K562 (cell line): Measurements from ENCODE around the gene BDP1. TPM values are rescaled to one million over a fixed set of nuclear protein-coding genes. Genes with fewer than 3 reads are reported as not detected.

Experiments
- ATAC-seq: fragments of 200-7000 bp; cut with Tn5 transposase; 3 replicates; pipeline ENCODE4 v1.9.1; 2020; ENCODE audit warnings: moderate library complexity
- BruUV-seq: library from RNA; stranded (reverse); fragments of 400-500 nt; replicated peaks from 2 replicates; lab custom pipeline; 2021; lab: Mats Ljungman, UMichigan
- CTCF ChIA-PET: fragments of 300-600 bp; formaldehyde crosslinking; extraction: SDS; loops from one replicate; lab custom pipeline; 2021; ENCODE audit warnings: low intra/inter-chr PET ratio; lab: Yijun Ruan, JAX
- POLR2A ChIA-PET: fragments of 300-600, 350-650 bp; sonication (Branson Sonifier 250); formaldehyde crosslinking; extraction: SDS; loops from one replicate; lab custom pipeline; 2021; ENCODE audit warnings: antibody characterized with exemption, inconsistent platforms; lab: Yijun Ruan, JAX
- DNase-seq, 4 experiments: peaks; one replicate each; pipeline versions ENCODE4 v3.0.0 to v3.0.0-alpha.2; 2011 to 2018; ENCODE audit warnings: low spot score in 3 of 4, mixed read lengths in 3 of 4; ENCODE audit errors: extremely low read depth in 1 of 4
- FAIRE-seq: peaks from 2 replicates; lab custom pipeline; 2011; peaks lifted over from hg19 to GRCh38; lab: Jason Lieb, UNC
- H2AFZ ChIP-seq: 2 replicates; pipeline ENCODE4 v1.6.0; 2011; ENCODE audit warnings: low read depth, low read length, control low read depth, inconsistent platforms
- H3K27ac ChIP-seq: fragments of 200-600 bp; 3 replicates; pipeline ENCODE4 v1.8.0; 2011; ENCODE audit warnings: low read depth, mild to moderate bottlenecking, control low read depth, inconsistent platforms, low read length, moderate library complexity, mixed read lengths; ENCODE audit errors: extremely low read depth
- H3K27me3 ChIP-seq, 2 experiments: fragments of 300-600 bp in 1 of 2; 2 replicates in 1 of 2; 3 replicates in 1 of 2; pipeline versions ENCODE4 v1.6.0 to v1.8.0; 2011; ENCODE audit warnings: inconsistent platforms in 2 of 2, low read length in 2 of 2, mild to moderate bottlenecking in 1 of 2, mixed read lengths in 1 of 2, moderate library complexity in 1 of 2; ENCODE audit not compliant: control insufficient read depth in 2 of 2, insufficient read depth in 2 of 2
- H3K36me3 ChIP-seq: fragments of 300-600 bp; 3 replicates; pipeline ENCODE4 v1.8.0; 2011; ENCODE audit warnings: mild to moderate bottlenecking, low read length, inconsistent platforms; ENCODE audit not compliant: control insufficient read depth, insufficient read depth
- H3K4me1 ChIP-seq, 2 experiments: fragments of 200-600 bp in 1 of 2; replicated peaks in 1 of 2; 2 replicates in 1 of 2; 3 replicates in 1 of 2; pipeline versions ENCODE4 v1.5.1 to v1.8.0; 2011; ENCODE audit warnings: inconsistent platforms in 2 of 2, low read length in 2 of 2, mild to moderate bottlenecking in 1 of 2, mixed read lengths in 1 of 2, moderate library complexity in 1 of 2; ENCODE audit not compliant: control insufficient read depth in 2 of 2, insufficient read depth in 2 of 2
- H3K4me2 ChIP-seq: 2 replicates; pipeline ENCODE4 v1.6.1; 2011; ENCODE audit warnings: low read length, control low read depth, inconsistent platforms, mixed read lengths; ENCODE audit not compliant: insufficient read depth
- H3K4me3 ChIP-seq: fragments of 200-600 bp; sonication (generic), shearing (Covaris generic); 2 replicates; pipeline ENCODE4 v1.5.1; 2016; ENCODE audit warnings: control low read depth, inconsistent platforms
- H3K79me2 ChIP-seq: fragments of 200-600 bp; 3 replicates; pipeline ENCODE4 v1.8.0; 2011; ENCODE audit warnings: low read length, inconsistent platforms; ENCODE audit not compliant: control insufficient read depth, insufficient read depth
- H3K9ac ChIP-seq, 2 experiments: 2 replicates each; pipeline versions ENCODE4 v1.6.0 to v1.6.1; 2011; ENCODE audit warnings: low read depth in 2 of 2, low read length in 2 of 2, control low read depth in 1 of 2, inconsistent platforms in 1 of 2, mild to moderate bottlenecking in 1 of 2, mixed read lengths in 1 of 2; ENCODE audit not compliant: insufficient read depth in 1 of 2
- H3K9me1 ChIP-seq: one replicate; pipeline ENCODE4 v1.6.0; 2011; ENCODE audit warnings: inconsistent platforms, mild to moderate bottlenecking, low read length, moderate library complexity; ENCODE audit not compliant: control insufficient read depth, insufficient read depth
- H3K9me3 ChIP-seq: replicated peaks from 2 replicates; pipeline ENCODE4 v1.5.1; 2011; ENCODE audit warnings: low read depth, low read length, inconsistent platforms; ENCODE audit not compliant: control insufficient read depth, insufficient read depth
- H4K20me1 ChIP-seq: replicated peaks from 2 replicates; pipeline ENCODE4 v1.6.1; 2011; ENCODE audit warnings: low read length, inconsistent platforms, mixed read lengths; ENCODE audit not compliant: control insufficient read depth, insufficient read depth
- BRCA1 ChIP-seq, 2 experiments: fragments of 450-650 bp in 1 of 2; sonication (generic) in 1 of 2; formaldehyde crosslinking in 1 of 2; IDR thresholded peaks; 2 replicates each; pipeline versions ENCODE4 v1.5.0 to v1.6.1; 2017 to 2020; ENCODE audit warnings: mild to moderate bottlenecking in 1 of 2, missing genetic modification reagents in 1 of 2
- HNRNPLL ChIP-seq: fragments of 200-400 bp; formaldehyde crosslinking; IDR thresholded peaks from 2 replicates; pipeline ENCODE4 v1.6.1; 2017; ENCODE audit warnings: low read length, low read depth, mild to moderate bottlenecking; ENCODE audit not compliant: poor library complexity, severe bottlenecking
- SNRNP70 ChIP-seq: fragments of 200-400 bp; formaldehyde crosslinking; optimal IDR thresholded peaks from 2 replicates; pipeline ENCODE3; 2017; ENCODE audit warnings: low read depth, low read length
- TEAD4 ChIP-seq, 2 experiments: sonication (generic) in 1 of 2; formaldehyde crosslinking in 1 of 2; IDR thresholded peaks; 2 replicates each; pipeline versions ENCODE4 v1.6.1 to v1.8.0; 2012 to 2022; ENCODE audit warnings: borderline replicate concordance in 1 of 2, inconsistent platforms in 1 of 2, low read length in 1 of 2, mild to moderate bottlenecking in 1 of 2, missing genetic modification reagents in 1 of 2
- ZNF217 ChIP-seq: sonication (generic); formaldehyde crosslinking; IDR thresholded peaks from 2 replicates; pipeline ENCODE4 v1.8.0; 2022; ENCODE audit warnings: mild to moderate bottlenecking, missing genetic modification reagents
- WGBS: fragments of 100-300 bp; shearing (Covaris generic); methylation state at CpG from one replicate; pipeline ENCODE4 v1.1.6; 2016; ENCODE audit warnings: low coverage, mixed read lengths; ENCODE audit not compliant: insufficient coverage; ENCODE audit errors: missing lambda C conversion rate; 5-methylcytosine and 5-hydroxymethylcytosine counted together
- in situ Hi-C: fragments of 300-500 bp; cut with MboI; formaldehyde crosslinking; loops from 4 replicates; pipeline ENCODE4 v1.15.0; 2018; ENCODE audit warnings: inconsistent platforms, mixed read lengths
- intact Hi-C: fragments of 100-400 bp; cut with micrococcal nuclease; formaldehyde crosslinking; loops from 2 replicates; pipeline ENCODE4 v1.14.2; 2022
- polyA plus RNA-seq, 8 experiments: library from polyadenylated mRNA; depleted of rRNA in 4 of 8; stranded (reverse) in 5 of 8; unstranded in 3 of 8; fragments of >200 nt; fragmentation: Nextera tagmentation in 2 of 8; fragmentation: Illumina TruSeq in 1 of 8; extraction: Ambion mirVana in 2 of 8; extraction: Trizol in 1 of 8; gene quantifications; 2 replicates each; pipeline versions ENCODE4 v1.2.1 to v1.2.3, GENCODE V29; 2011 to 2014; ENCODE audit warnings: inconsistent platforms in 1 of 8, missing spikeins in 1 of 8
- total RNA-seq, 7 experiments: library from RNA; depleted of rRNA in 6 of 7; stranded (reverse); fragments of >200 nt in 6 of 7; fragmentation: Illumina TruSeq in 2 of 7; extraction: Trizol in 2 of 7; gene quantifications; 2 replicates each; pipeline versions ENCODE4 v1.2.1 to v1.2.3, GENCODE V29; 2011 to 2021; ENCODE audit warnings: low replicate concordance in 1 of 7
- TF ChIP-seq, protein P1 (sequence below): sonication (generic); formaldehyde crosslinking; IDR thresholded peaks from 2 replicates; pipeline ENCODE4 v1.8.1; 2023; ENCODE audit warnings: mild to moderate bottlenecking, missing genetic modification reagents

The BDP1 gene
- total and polyA plus RNA-seq, 9 of the 15 experiments (the other 6 are each of a cell fraction or from before 2014, with no cell fraction given) = 6.9 to 47.3 (median 23.9) TPM

DNA sequence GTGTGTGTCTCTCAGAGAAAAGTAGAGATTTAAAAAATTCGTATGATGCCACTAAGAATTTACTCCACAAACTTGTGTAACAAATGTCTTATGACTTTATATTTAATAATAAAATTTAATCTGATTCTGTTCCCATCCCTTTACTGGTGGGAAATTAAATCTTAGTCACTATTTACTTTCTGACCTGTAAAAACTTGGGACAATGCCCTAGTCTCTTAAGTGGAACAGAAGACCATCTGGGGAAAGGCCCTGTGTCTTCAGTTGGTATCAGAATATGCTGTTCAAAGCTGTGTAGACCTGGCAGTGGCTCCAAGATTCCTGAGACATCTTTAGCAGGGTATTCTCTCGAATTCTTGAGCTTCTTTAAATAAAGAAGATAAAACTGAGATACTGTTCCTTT, 2.6 kb upstream of the BDP1 start (continued):
- TF ChIP-seq, protein P1, sequence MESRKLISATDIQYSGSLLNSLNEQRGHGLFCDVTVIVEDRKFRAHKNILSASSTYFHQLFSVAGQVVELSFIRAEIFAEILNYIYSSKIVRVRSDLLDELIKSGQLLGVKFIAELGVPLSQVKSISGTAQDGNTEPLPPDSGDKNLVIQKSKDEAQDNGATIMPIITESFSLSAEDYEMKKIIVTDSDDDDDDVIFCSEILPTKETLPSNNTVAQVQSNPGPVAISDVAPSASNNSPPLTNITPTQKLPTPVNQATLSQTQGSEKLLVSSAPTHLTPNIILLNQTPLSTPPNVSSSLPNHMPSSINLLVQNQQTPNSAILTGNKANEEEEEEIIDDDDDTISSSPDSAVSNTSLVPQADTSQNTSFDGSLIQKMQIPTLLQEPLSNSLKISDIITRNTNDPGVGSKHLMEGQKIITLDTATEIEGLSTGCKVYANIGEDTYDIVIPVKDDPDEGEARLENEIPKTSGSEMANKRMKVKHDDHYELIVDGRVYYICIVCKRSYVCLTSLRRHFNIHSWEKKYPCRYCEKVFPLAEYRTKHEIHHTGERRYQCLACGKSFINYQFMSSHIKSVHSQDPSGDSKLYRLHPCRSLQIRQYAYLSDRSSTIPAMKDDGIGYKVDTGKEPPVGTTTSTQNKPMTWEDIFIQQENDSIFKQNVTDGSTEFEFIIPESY (CRISPR knock-in tag) = no peak
- TF ChIP-seq SNRNP70 = no peak
- no peak for TF ChIP-seq ZNF217 (CRISPR knock-in tag)
- TF ChIP-seq TEAD4 (IDR thresholded peaks at IDR 0.05; ENCODE audit: low read length) = no peak
- TF ChIP-seq TEAD4 (CRISPR knock-in tag; IDR thresholded peaks at IDR 0.05; ENCODE audit: borderline replicate concordance) = no peak

DNA sequence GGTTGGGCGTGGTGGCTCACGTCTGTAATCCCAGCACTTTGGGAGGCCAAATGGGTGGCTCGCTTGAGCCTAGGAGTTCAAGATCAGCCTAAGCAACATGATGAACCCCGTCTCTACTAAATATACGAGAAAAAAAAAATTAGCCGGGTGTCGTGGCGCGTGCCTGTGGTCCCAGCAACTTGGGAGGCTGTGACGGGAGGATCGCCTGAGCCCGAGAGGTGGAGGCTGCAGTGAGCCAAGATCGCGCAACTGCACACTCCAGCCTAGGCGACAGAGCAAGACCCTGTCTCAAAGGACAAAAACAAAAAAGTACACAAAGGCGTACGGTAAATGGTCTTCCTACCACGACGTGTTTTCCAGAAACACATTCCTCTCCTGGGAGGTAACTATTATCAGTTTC, 538 bp upstream of the BDP1 start:
- no peak for FAIRE-seq
- Histone ChIP-seq H3K4me1 (peaks cover 4 to 7% of the 10 kb centered on the region in 2 experiments; a peak in 3 of 5 replicates), H3K4me3 (peak overlapping the region; percentile 71), H4K20me1 (0 out of 2 replicates have a peak, but pooled peaks cover 3% of the 10 kb centered on the region), H3K9me1 (no peaks in the 10 kb centered on the region), H3K27ac (peak overlapping the region; percentile 86; the same call in 1 of the 3 replicates), H2AFZ (peak overlapping the region; percentile 91), H3K9me3 (no peaks in the 10 kb centered on the region), H3K36me3 (peaks cover 16% of the 10 kb centered on the region), H3K79me2 (peaks cover 42% of the 10 kb centered on the region), H3K27me3 (no peaks in the 10 kb centered on the region), H3K4me2 (peak overlapping the region; percentile 88), H3K9ac (peak overlapping the region; percentile 72 to 92; a peak in 1 of 4 replicates)
- in situ Hi-C loops (loop anchor here (25.0 kb wide), 2 partner anchors 243 to 1243 kb away; no protein-coding TSS in a partner anchor), intact Hi-C loops (no loop called here)
- WGBS = 52% methylated on average over 17 of the region's 19 CpGs
- TSS peak; percentile 50 for BruUV-seq
- CTCF ChIA-PET = no interaction called here
- POLR2A ChIA-PET = interaction anchor here (1.0 to 1.1 kb wide), 2 partner anchors 11 to 21 kb away, joined by 4 to 5 read pairs; no protein-coding TSS in a partner anchor
- peak in 1 of 4 experiments; percentile 12 for DNase-seq
- TF ChIP-seq HNRNPLL (no peak), BRCA1 (IDR thresholded peaks at IDR 0.05) (no peak), BRCA1 (CRISPR knock-in tag; IDR thresholded peaks at IDR 0.05) (no peak)
- TF ChIP-seq, protein P1 (CRISPR knock-in tag) = peak; percentile 14; the same call in 1 of the 2 replicates
- no peak for ATAC-seq
